Measurements from ENCODE around the gene MNT.

Gene MNT

DNA sequence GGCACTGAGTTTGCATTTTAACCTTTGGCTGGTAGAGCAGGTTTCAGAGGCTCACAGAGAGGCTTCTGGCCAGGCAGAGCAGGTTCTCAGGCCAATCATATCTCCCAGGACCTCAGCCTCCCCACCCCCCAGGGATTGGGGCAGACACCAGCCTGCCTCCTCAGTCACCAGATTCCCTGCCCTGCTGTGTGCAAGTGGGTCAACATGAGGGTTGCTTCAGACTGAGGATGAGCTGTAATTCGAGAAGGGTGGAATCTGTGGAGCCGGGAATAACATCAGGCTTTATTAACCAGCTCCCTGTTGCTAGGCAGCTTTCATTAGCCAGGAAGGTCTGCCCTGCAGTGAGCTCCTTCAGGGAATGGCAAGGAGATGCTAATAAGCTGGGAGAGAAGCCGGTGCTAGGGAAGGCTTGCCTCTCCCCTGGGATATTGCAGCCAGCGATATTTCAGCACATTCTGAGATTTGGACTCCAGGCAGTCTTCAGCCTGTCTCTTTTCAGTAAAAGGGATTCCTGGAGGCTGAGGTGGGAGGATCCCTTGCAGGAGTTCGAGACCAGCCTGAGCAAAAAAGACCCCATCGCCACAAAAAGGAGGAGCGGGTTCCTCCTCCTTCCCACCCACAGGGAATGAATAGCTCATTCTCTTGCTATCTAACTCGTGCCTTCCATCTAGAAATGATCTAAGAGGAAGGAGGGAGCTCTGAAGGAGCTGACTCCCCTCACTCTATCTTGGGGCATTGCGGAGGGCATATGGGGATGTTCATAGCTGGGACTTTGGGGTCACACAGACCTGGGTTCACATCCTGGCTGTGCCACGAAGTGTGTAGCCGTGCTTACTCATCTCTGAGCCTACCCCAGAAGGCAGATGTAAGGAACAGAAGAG lies 52.8 kb downstream of the MNT start:
- H3K4me3 Mint-ChIP-seq, result no peak overlapping the region
- no peaks in the 10 kb centered on the region for H3K9me3 Mint-ChIP-seq
- H3K27me3 Mint-ChIP-seq, result no peaks in the 10 kb centered on the region
- peaks cover 7% of the 10 kb centered on the region for H3K4me1 Mint-ChIP-seq
- no peak overlapping the region for H3K27ac Mint-ChIP-seq
- H3K36me3 Mint-ChIP-seq, result peaks cover 2% of the 10 kb centered on the region

DNA sequence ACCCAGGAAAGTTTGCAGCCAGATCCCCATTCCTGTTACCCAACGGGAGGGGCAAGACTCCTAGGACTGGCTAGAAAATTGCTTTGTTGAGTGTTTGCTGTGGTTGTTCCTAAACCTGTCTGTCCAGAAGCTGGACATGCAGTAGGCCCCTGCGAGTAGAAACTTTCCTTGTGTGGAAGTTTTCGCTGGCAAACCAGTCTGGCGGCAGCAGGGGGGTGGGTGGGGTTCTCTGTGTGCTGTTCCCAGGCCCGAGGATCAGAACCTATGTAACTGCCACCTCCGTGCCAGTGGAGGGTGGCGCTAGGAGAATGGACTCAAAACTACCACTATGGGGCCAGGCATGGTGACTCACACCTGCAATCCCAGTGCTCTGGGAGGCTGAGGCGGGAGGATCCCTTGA lies 54.4 kb downstream of the MNT start:
- H3K9me3 Mint-ChIP-seq, result no peaks in the 10 kb centered on the region
- H3K27ac Mint-ChIP-seq, result no peak overlapping the region
- H3K36me3 Mint-ChIP-seq, result peaks cover 4% of the 10 kb centered on the region
- H3K27me3 Mint-ChIP-seq, result no peaks in the 10 kb centered on the region
- peaks cover 10% of the 10 kb centered on the region for H3K4me1 Mint-ChIP-seq
- no peak overlapping the region for H3K4me3 Mint-ChIP-seq

DNA sequence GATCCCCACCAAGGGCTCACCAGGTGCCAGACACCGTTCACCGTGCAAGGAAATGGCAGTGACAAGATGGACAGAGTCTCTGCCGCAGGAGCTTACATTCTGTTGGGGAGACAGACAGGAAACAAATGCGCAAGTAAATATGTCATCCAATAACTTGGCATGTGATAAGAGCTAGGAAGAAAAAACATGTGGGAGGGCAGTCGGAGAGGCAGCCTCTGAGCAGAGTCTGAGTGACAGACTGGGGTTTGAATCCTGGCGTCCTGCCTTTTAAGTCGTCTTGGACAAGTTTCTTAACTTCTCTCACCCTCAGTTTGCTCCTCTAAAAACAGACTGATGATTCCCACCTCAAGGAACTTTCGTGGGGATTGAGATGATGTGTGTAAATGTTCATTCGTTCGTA lies 56.3 kb downstream of the MNT start:
- no peak overlapping the region for H3K4me3 Mint-ChIP-seq
- no peaks in the 10 kb centered on the region for H3K27me3 Mint-ChIP-seq
- H3K9me3 Mint-ChIP-seq, result no peaks in the 10 kb centered on the region
- no peak overlapping the region for H3K27ac Mint-ChIP-seq
- H3K4me1 Mint-ChIP-seq, result peaks cover 13% of the 10 kb centered on the region
- H3K36me3 Mint-ChIP-seq, result peaks cover 4% of the 10 kb centered on the region

GRCh38 chr17:2343421-2343820 lies 57.4 kb downstream of the MNT start:
- peaks cover 20% of the 10 kb centered on the region for H3K4me1 Mint-ChIP-seq

GRCh38 chr17:2338315-2338657 lies 62.6 kb downstream of the MNT start:
- Mint-ChIP-seq H3K27me3 (no peaks in the 10 kb centered on the region), H3K36me3 (peaks cover 17% of the 10 kb centered on the region), H3K4me1 (peaks cover 20% of the 10 kb centered on the region), H3K9me3 (no peaks in the 10 kb centered on the region), H3K4me3 (peak overlapping the region; percentile 86), H3K27ac (peak overlapping the region; percentile 70)

More at GRCh38 chr17:2343421-2343820, 57.4 kb downstream of the MNT start:
- H3K27me3 Mint-ChIP-seq, result no peaks in the 10 kb centered on the region
- H3K36me3 Mint-ChIP-seq, result peaks cover 4% of the 10 kb centered on the region
- no peaks in the 10 kb centered on the region for H3K9me3 Mint-ChIP-seq
- no peak overlapping the region for H3K4me3 Mint-ChIP-seq
- H3K27ac Mint-ChIP-seq, result no peak overlapping the region

- Mint-ChIP-seq H3K9me3 (no peaks in the 10 kb centered on the region), H3K4me1 (peaks cover 17% of the 10 kb centered on the region), H3K4me3 (peak overlapping the region; percentile 86), H3K36me3 (peaks cover 17% of the 10 kb centered on the region), H3K27ac (peak overlapping the region; percentile 70), H3K27me3 (no peaks in the 10 kb centered on the region)
Measured at GRCh38 chr17:2337544-2338314, 63.1 kb downstream of the MNT start.

DNA sequence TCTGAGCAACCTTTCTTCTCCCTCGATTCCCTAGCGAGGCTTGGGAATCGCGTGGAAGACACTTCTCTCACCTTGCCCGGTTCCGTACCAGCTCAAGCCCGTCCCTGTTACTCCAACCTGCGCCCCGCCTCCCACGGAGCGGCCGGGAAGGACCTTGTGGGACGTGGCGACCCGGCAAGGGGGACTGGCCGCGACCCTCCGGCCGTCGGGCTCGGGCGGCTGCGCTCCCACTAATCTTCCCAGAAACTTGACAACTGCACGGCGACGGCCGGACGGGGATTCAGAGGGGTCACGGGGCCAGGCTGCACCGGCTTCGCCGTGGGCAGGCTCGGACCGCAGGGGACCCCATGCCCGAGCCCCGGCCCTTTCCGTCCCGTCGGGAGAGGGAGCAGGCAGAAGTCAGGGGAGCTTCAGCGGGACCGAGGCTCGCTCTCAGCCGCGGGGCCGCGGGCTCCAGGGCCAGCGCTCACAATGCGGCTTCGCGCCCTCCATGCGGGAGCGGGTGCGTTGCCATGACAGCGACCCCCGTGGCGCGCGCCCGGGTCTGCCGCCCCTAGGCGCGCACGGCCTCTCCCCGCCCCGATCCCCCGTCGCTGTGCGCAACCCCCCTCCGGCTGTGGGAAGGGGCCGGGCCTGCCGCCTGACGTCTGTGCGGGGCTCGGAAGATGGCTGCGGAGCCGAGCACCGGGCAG lies 63.9 kb downstream of the MNT start, which contains the start of gene SGSM2:
TSS of gene SGSM2 (plus strand) at position 650 of the 692 bp plus-strand sequence. CDS start 188 bp downstream, outside the sequence.
- no peaks in the 10 kb centered on the region for H3K9me3 Mint-ChIP-seq
- peaks cover 17% of the 10 kb centered on the region for H3K4me1 Mint-ChIP-seq
- H3K27me3 Mint-ChIP-seq, result no peaks in the 10 kb centered on the region
- peak within 1 kb of the TSS; percentile 99 for H3K27ac Mint-ChIP-seq
- H3K36me3 Mint-ChIP-seq, result peaks cover 17% of the 10 kb centered on the region
- peak within 1 kb of the TSS; percentile 86 for H3K4me3 Mint-ChIP-seq

DNA sequence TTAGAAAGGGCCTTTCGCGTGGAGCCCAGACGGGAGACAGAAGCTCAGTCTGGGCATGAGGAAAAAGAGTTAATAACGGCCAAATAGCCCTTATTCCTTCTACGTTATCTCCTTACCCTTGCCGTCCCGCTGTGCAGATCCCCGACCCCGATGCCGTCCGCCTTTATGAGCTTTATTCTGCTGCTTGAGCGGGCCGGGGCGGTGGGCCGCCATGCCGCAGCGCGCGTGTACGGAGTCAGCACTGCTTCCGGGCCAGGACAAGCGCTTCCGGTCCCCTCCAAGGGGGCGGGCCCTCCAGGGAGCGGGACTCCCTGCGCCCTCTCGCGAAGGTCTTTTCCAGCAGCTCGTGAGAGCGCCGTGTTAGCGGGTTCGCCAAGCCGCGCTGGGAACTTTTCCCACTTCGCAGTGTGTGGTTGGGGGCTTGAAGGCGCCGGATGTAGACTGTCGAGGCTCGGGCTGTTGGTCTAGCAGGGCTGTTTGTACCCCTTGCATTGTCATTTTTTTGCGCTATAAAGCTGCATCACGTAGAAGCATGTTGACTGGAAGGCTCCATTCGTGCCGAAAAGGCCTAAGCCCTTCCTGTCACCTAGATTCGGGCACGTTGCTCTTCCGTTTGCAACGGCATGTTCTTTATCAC lies 64.5 kb downstream of the MNT start, which contains the start of gene TSR1:
TSS of gene TSR1 (minus strand) at position 243 of the 637 bp plus-strand sequence. CDS start at position 213, 30 bp downstream.
- peak within 1 kb of the TSS; percentile 99 for H3K27ac Mint-ChIP-seq
- H3K9me3 Mint-ChIP-seq, result no peaks in the 10 kb centered on the region
- H3K4me1 Mint-ChIP-seq, result peaks cover 14% of the 10 kb centered on the region
- peak within 1 kb of the TSS; percentile 77 for H3K4me3 Mint-ChIP-seq
- no peaks in the 10 kb centered on the region for H3K27me3 Mint-ChIP-seq
- H3K36me3 Mint-ChIP-seq, result peaks cover 14% of the 10 kb centered on the region

- Mint-ChIP-seq H3K4me3 (no peak overlapping the region), H3K27me3 (no peaks in the 10 kb centered on the region), H3K36me3 (peaks cover 14% of the 10 kb centered on the region), H3K27ac (peak overlapping the region; percentile 99), H3K4me1 (peaks cover 14% of the 10 kb centered on the region), H3K9me3 (no peaks in the 10 kb centered on the region)
Measured at GRCh38 chr17:2335726-2336214, 65.1 kb downstream of the MNT start.

Measured in activated naive CD4-positive, alpha-beta T cell treated with anti-CD3 and anti-CD28 coated beads, Interleukin-2, amount 50 U/mL, for 24 hours (primary cell).